Omental fat pad (tissue), 4 donors: Measurements from ENCODE around the gene AKAP12. TPM values are rescaled to one million over a fixed set of nuclear protein-coding genes. Genes with fewer than 3 reads are reported as not detected.

Source experiments
- ATAC-seq: fragments of 150-250 bp; one replicate; pipeline ENCODE4 v1.9.1; 2016; ENCODE audit warnings: mild to moderate bottlenecking, moderate library complexity; ENCODE audit not compliant: low FRiP score
- DNase-seq: peaks from one replicate; pipeline ENCODE4 v3.0.0-alpha.2; 2019; ENCODE audit warnings: low spot score
- total RNA-seq, 4 donors: library from RNA; depleted of rRNA; stranded (reverse); fragments of >200 nt; gene quantifications; one replicate each; pipeline ENCODE4 v1.1.0, GENCODE V29; 2016
- TF ChIP-seq, protein P1 (sequence below), 3 donors: fragments of 450-650 bp; IDR thresholded peaks; one replicate each; pipeline ENCODE4 v1.5.1; 2016 to 2017; ENCODE audit warnings: antibody characterized with exemption in 3 of 3, mild to moderate bottlenecking in 3 of 3, moderate library complexity in 2 of 3

AKAP12 gene
- total RNA-seq, 4 donors from 2014 or later, result 151 to 488 (median 216) TPM

GRCh38 chr6:151370509-151371078 is 130.8 kb downstream of the AKAP12 start:
- no peak for ATAC-seq
- no peak for DNase-seq
- TF ChIP-seq, protein P1, sequence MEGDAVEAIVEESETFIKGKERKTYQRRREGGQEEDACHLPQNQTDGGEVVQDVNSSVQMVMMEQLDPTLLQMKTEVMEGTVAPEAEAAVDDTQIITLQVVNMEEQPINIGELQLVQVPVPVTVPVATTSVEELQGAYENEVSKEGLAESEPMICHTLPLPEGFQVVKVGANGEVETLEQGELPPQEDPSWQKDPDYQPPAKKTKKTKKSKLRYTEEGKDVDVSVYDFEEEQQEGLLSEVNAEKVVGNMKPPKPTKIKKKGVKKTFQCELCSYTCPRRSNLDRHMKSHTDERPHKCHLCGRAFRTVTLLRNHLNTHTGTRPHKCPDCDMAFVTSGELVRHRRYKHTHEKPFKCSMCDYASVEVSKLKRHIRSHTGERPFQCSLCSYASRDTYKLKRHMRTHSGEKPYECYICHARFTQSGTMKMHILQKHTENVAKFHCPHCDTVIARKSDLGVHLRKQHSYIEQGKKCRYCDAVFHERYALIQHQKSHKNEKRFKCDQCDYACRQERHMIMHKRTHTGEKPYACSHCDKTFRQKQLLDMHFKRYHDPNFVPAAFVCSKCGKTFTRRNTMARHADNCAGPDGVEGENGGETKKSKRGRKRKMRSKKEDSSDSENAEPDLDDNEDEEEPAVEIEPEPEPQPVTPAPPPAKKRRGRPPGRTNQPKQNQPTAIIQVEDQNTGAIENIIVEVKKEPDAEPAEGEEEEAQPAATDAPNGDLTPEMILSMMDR (IDR thresholded peaks at IDR 0.05), result no peak

- DNase-seq (no peak), ATAC-seq (no peak)
- TF ChIP-seq, protein P1 (IDR thresholded peaks at IDR 0.05), result no peak
These were observed 132.4 kb downstream of the AKAP12 start for GRCh38 chr6:151372164-151372563.

DNA sequence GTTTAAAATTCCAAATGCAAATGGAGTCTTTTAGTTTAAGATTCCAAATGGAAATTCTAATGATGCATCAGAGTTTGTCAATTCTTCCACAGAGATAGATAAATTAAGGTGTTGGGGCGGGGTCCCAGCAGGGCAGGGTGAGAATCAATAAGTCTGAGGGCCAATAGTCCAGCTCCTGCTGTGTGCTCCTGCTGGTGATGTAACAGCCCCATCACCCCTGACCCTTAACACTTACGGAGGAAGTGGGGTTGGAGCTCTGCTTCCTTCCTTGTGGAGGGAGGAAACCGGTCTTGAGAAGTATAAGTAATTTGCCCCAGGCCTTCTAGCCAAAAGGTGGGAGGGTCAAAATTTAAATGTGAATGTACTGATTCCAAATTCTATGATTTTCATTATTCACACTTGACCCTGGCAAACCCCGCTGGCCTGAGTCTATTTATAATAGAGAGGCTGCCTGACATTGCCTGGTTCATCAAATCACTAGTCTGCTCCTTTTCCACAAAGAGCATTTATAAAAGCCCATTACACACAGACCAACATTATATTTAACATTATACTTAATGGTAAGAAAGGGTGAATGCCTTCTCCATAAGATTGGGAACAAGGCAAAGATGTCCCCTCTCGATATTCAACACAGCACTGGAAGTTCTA is 134.4 kb downstream of the AKAP12 start:
- ATAC-seq, result no peak
- TF ChIP-seq, protein P1 (IDR thresholded peaks at IDR 0.05), result no peak
- no peak for DNase-seq

DNA sequence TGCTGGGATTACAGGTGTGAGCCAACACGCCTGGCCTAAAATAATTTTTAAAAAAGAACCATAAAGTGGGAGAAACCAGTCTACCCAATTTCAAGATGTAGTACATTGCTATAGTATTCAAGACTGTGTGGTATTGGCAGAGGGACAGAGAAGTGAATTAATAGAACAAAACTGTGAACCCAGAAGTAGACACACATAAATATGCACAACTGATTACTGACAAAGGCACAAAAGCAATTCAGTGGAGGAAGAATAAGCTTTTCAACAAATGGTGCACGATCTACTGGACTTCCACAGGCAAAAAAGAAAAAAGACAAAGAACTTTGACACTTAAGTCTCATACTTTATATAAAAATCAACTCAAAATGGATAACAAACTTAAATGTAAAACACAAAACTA is 136.1 kb downstream of the AKAP12 start:
- no peak for DNase-seq
- no peak for ATAC-seq
- TF ChIP-seq, protein P1 (IDR thresholded peaks at IDR 0.05), result no peak

- DNase-seq (no peak), ATAC-seq (no peak)
- TF ChIP-seq, protein P1 (IDR thresholded peaks at IDR 0.05), result no peak
These were observed 136.7 kb downstream of the AKAP12 start for GRCh38 chr6:151376440-151376839.

DNA sequence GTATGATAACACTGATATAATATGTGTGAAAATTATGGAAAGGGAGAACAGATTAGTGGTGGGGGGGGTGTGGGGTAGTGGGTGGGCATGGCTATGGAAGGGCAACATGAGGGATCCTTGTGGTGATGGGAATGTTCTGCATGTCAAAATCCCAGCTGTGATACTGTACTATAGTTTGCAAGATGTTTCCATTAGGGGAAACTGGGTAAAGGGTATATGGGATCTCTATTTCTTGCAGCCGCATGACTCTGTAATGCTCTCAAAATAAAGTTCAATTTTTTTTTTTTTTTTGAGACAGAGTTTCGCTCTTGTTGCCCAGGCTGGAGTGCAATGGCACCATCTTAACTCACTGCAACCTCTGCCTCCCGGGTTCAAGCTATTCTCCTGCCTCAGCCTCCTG is 137.3 kb downstream of the AKAP12 start:
- DNase-seq (no peak), ATAC-seq (no peak)
- TF ChIP-seq, protein P1 (IDR thresholded peaks at IDR 0.05), result no peak
